Lung (tissue), 12 donors: ENCODE measurements around the gene ZNF536. TPM values are rescaled to one million over a fixed set of nuclear protein-coding genes. Genes with fewer than 3 reads are reported as not detected.

Experiments used
- ATAC-seq: fragments of 200-7000 bp; cut with Tn5 transposase; one replicate; pipeline ENCODE4 v1.9.1; 2020; ENCODE audit warnings: moderate number of reproducible peaks; ENCODE audit not compliant: insufficient read depth, low FRiP score
- DNase-seq, 3 donors: peaks; one replicate each; pipeline ENCODE4 v3.0.0-alpha.2; 2013 to 2017
- H3K27ac ChIP-seq, 2 donors: one replicate each; pipeline ENCODE4 v1.5.1; 2013; ENCODE audit warnings: mild to moderate bottlenecking in 2 of 2, moderate library complexity in 2 of 2, control low read depth in 1 of 2, inconsistent platforms in 1 of 2, low read depth in 1 of 2, low read length in 1 of 2
- H3K27me3 ChIP-seq, 3 donors: one replicate each; pipeline ENCODE4 v1.5.1; 2013; ENCODE audit warnings: low read length in 2 of 3; ENCODE audit not compliant: control insufficient read depth in 3 of 3, insufficient read depth in 3 of 3
- H3K36me3 ChIP-seq, 4 donors: one replicate each; pipeline ENCODE4 v1.5.1; 2013; ENCODE audit warnings: low read length in 4 of 4, mild to moderate bottlenecking in 1 of 4, moderate library complexity in 1 of 4; ENCODE audit not compliant: control insufficient read depth in 4 of 4, insufficient read depth in 4 of 4
- H3K4me1 ChIP-seq, 5 donors: one replicate each; pipeline ENCODE4 v1.5.1; 2013; ENCODE audit warnings: low read length in 5 of 5, mild to moderate bottlenecking in 2 of 5, moderate library complexity in 1 of 5; ENCODE audit not compliant: control insufficient read depth in 5 of 5, insufficient read depth in 5 of 5
- H3K4me3 ChIP-seq: one replicate; pipeline ENCODE4 v1.5.1; 2013; ENCODE audit warnings: mild to moderate bottlenecking, control low read depth, moderate library complexity
- H3K9ac ChIP-seq, 2 donors: one replicate each; pipeline ENCODE4 v1.5.1; 2013; ENCODE audit warnings: low read length in 2 of 2, control low read depth in 1 of 2; ENCODE audit not compliant: insufficient read depth in 1 of 2
- H3K9me3 ChIP-seq, 4 donors: one replicate each; pipeline ENCODE4 v1.5.1; 2013; ENCODE audit warnings: low read length in 3 of 4, mild to moderate bottlenecking in 1 of 4, moderate library complexity in 1 of 4; ENCODE audit not compliant: control insufficient read depth in 4 of 4, insufficient read depth in 3 of 4
- CTCF ChIP-seq: IDR thresholded peaks from 2 replicates; pipeline ENCODE4 v1.5.1; 2012; ENCODE audit warnings: mild to moderate bottlenecking; ENCODE audit errors: control extremely low read depth, extremely low read depth
- WGBS, 2 donors: extraction: QIAGEN DNeasy Blood & Tissue Kit; methylation state at CpG; one replicate each; pipeline ENCODE4 v1.1.7; 2013; 5-methylcytosine and 5-hydroxymethylcytosine counted together
- polyA plus RNA-seq, 2 donors: library from polyadenylated mRNA; stranded (reverse); fragments of 200-250 nt; gene quantifications; one replicate each; pipeline ENCODE4 v1.2.1, GENCODE V29; 2013
- total RNA-seq, 2 donors: library from RNA; depleted of rRNA in 1 of 2; stranded (reverse); fragments of >200 nt in 1 of 2; gene quantifications; one replicate each; pipeline ENCODE4 v1.2.1, GENCODE V29; 2014 to 2021
- donor health status: control.
- donor health status: control.
- donor health status: Bipolar disorder and iron deficiency.
- donor health status: healthy.
- donor health status: DM: yes; HTN: yes; CAD: no.

The ZNF536 gene
- total and polyA plus RNA-seq, 4 donors, result 0.07 to 5.6 (median 0.21) TPM

GRCh38 chr19:30552593-30552992, 180.4 kb downstream of the ZNF536 start:
- DNase-seq (no peak), ATAC-seq (no peak)
- H3K27me3 ChIP-seq, result no peaks in the 10 kb centered on the region
- no peak overlapping the region for H3K27ac ChIP-seq
- H3K9ac ChIP-seq, result no peak overlapping the region
- H3K36me3 ChIP-seq, result no peaks in the 10 kb centered on the region
- TF ChIP-seq CTCF, result no peak
- WGBS, 2 donors, result 75 to 92% methylated on average over 5 of the region's 5 CpGs
- no peak overlapping the region for H3K4me3 ChIP-seq
- H3K4me1 ChIP-seq, result peaks cover 0 to 27% (median 0%) of the 10 kb centered on the region in 5 donors
- peaks cover 0 to 4% (median 0%) of the 10 kb centered on the region in 4 donors for H3K9me3 ChIP-seq

DNA sequence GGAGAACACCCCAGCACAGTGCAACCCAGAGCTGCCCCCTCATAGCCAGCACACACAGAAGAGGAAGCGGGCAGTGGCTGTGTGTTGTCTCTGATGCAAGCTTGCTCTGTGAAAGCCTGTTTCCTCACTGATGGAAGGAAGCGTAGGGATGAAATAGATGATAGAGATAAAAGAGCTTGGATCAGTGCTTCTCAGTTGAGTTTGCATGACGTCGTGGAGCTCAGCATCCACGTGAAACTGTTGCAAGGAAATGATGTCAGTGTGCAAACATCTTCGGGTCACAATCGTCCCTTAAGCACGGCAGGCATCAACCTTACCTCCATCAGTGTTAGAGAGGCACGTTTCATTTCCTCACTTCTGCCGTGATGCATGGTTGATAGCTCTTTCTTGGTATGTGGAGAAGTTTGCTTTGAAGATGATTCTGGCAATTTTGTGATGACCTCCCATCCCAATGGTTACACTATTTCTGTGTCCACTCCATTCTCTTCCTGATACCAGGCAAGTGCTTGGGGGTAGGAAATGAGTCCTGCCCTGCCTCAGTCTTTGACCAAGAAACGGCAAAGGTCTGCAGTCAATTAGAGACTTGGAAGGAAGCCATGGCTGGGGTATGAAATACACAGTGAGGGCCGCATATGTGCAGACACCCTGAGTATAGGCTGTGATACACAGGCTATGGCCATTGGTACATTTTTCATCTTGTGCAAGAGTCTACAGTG, 183.0 kb downstream of the ZNF536 start:
- peaks cover 0 to 27% (median 0%) of the 10 kb centered on the region in 5 donors for H3K4me1 ChIP-seq
- H3K27ac ChIP-seq, result no peak overlapping the region
- 54 to 60% methylated on average over 12 of the region's 12 CpGs for WGBS, 2 donors
- peaks cover 0 to 3% (median 0%) of the 10 kb centered on the region in 3 donors for H3K27me3 ChIP-seq
- DNase-seq (no peak), ATAC-seq (no peak)
- H3K36me3 ChIP-seq, result no peaks in the 10 kb centered on the region
- peaks cover 0 to 4% (median 0%) of the 10 kb centered on the region in 4 donors for H3K9me3 ChIP-seq
- H3K9ac ChIP-seq, result no peak overlapping the region
- no peak overlapping the region for H3K4me3 ChIP-seq
- TF ChIP-seq CTCF, result no peak

- no peak overlapping the region for H3K4me3 ChIP-seq
- DNase-seq (no peak), ATAC-seq (no peak)
- no peak overlapping the region for H3K9ac ChIP-seq
- H3K27me3 ChIP-seq, result peaks cover 0 to 3% (median 0%) of the 10 kb centered on the region in 3 donors
- no peak overlapping the region for H3K27ac ChIP-seq
- H3K36me3 ChIP-seq, result no peaks in the 10 kb centered on the region
- H3K9me3 ChIP-seq, result peaks cover 0 to 4% (median 0%) of the 10 kb centered on the region in 4 donors
- no peak for TF ChIP-seq CTCF
- H3K4me1 ChIP-seq, result peaks cover 0 to 26% (median 0%) of the 10 kb centered on the region in 5 donors
- WGBS, 2 donors, result 48 to 89% methylated on average over 1 of the region's 1 CpG
These were observed 183.6 kb downstream of the ZNF536 start for GRCh38 chr19:30555791-30556110.
